ENCODE measurements around the gene PJVK.
"Not testable (repeated sequence)": the region's sequence is repeated elsewhere in the genome, so short reads cannot be mapped to it uniquely, and the experiment has no call there.

The PJVK gene

GRCh38 chr2:178450774-178451525 lies at the start of gene PJVK, which contains the start of gene PRKRA:
Gene PJVK, plus strand, starts transcription at chr2:178451378. Its CDS starts 2,032 bp downstream, at chr2:178453410.
Gene PRKRA, minus strand, starts transcription at chr2:178451175. Its CDS starts 145 bp downstream, at chr2:178451030.
- H3K4me3 ChIP-seq (ENCODE audit: low read length), result peak within 1 kb of the TSS; percentile 90
- no peak for TF ChIP-seq ZNF274 (IDR thresholded peaks at IDR 0.05; ENCODE audit: low read depth, low read length)

- no peak for TF ChIP-seq ZNF274 (IDR thresholded peaks at IDR 0.05; ENCODE audit: low read depth, low read length)
Observed at GRCh38 chr2:178401994-178402437, 49.2 kb upstream of the PJVK start.

GRCh38 chr2:178403671-178404306 lies 47.4 kb upstream of the PJVK start:
- TF ChIP-seq ZNF274 (IDR thresholded peaks at IDR 0.05; ENCODE audit: low read depth, low read length), result no peak
- H3K4me3 ChIP-seq (ENCODE audit: low read length), result peak overlapping the region; percentile 10; the same call in 1 of the 2 replicates

More at GRCh38 chr2:178401994-178402437, 49.2 kb upstream of the PJVK start:
- H3K4me3 ChIP-seq (ENCODE audit: low read length), result no peak overlapping the region

- H3K4me3 ChIP-seq (ENCODE audit: low read length), result no peak overlapping the region; the same call in 1 of the 2 replicates
- TF ChIP-seq ZNF274 (IDR thresholded peaks at IDR 0.05; ENCODE audit: low read depth, low read length), result no peak
Observed at GRCh38 chr2:178404368-178404767, 46.8 kb upstream of the PJVK start.

GRCh38 chr2:178409261-178409660 lies 41.9 kb upstream of the PJVK start:
- no peak overlapping the region for H3K4me3 ChIP-seq (ENCODE audit: low read length)
- TF ChIP-seq ZNF274 (IDR thresholded peaks at IDR 0.05; ENCODE audit: low read depth, low read length), result no peak

- no peak for TF ChIP-seq ZNF274 (IDR thresholded peaks at IDR 0.05; ENCODE audit: low read depth, low read length)
- H3K4me3 ChIP-seq (ENCODE audit: low read length), result no peak overlapping the region
Observed at GRCh38 chr2:178412047-178412446, 39.1 kb upstream of the PJVK start.

GRCh38 chr2:178412453-178412852 lies 38.7 kb upstream of the PJVK start:
- H3K4me3 ChIP-seq (ENCODE audit: low read length), result not testable (repeated sequence)

- H3K4me3 ChIP-seq (ENCODE audit: low read length), result peak overlapping the region; percentile 75
- TF ChIP-seq ZNF274 (IDR thresholded peaks at IDR 0.05; ENCODE audit: low read depth, low read length), result no peak
Observed at GRCh38 chr2:178413472-178414265, 37.5 kb upstream of the PJVK start.

GRCh38 chr2:178414266-178415247 lies 36.6 kb upstream of the PJVK start:
- TF ChIP-seq ZNF274 (IDR thresholded peaks at IDR 0.05; ENCODE audit: low read depth, low read length), result no peak
- H3K4me3 ChIP-seq (ENCODE audit: low read length), result peak overlapping the region; percentile 75

GRCh38 chr2:178415979-178416378 lies 35.2 kb upstream of the PJVK start:
- no peak overlapping the region for H3K4me3 ChIP-seq (ENCODE audit: low read length)
- TF ChIP-seq ZNF274 (IDR thresholded peaks at IDR 0.05; ENCODE audit: low read depth, low read length), result no peak

GRCh38 chr2:178417916-178418315 lies 33.3 kb upstream of the PJVK start:
- no peak for TF ChIP-seq ZNF274 (IDR thresholded peaks at IDR 0.05; ENCODE audit: low read depth, low read length)
- H3K4me3 ChIP-seq (ENCODE audit: low read length), result no peak overlapping the region

- H3K4me3 ChIP-seq (ENCODE audit: low read length), result no peak overlapping the region
- TF ChIP-seq ZNF274 (IDR thresholded peaks at IDR 0.05; ENCODE audit: low read depth, low read length), result no peak
Observed at GRCh38 chr2:178418426-178418825, 32.8 kb upstream of the PJVK start.

GRCh38 chr2:178419123-178419522 lies 32.1 kb upstream of the PJVK start:
- no peak for TF ChIP-seq ZNF274 (IDR thresholded peaks at IDR 0.05; ENCODE audit: low read depth, low read length)
- H3K4me3 ChIP-seq (ENCODE audit: low read length), result no peak overlapping the region

Data from GM08714 (cell line).